Adrenal gland (tissue), 12 donors: ENCODE measurements around the gene SLC6A1. TPM values are rescaled to one million over a fixed set of nuclear protein-coding genes. Genes with fewer than 3 reads are reported as not detected.

ENCODE experiments used
- DNase-seq, 7 donors: peaks; one replicate each; pipeline ENCODE4 v3.0.0-alpha.2; 2019 to 2020
- H3K27ac ChIP-seq, 5 donors: fragments of 200-600 bp; sonication (generic) in 4 of 5; 1 replicate in 3 of 5; 2 replicates in 2 of 5; pipeline versions ENCODE4 v1.5.1 to v1.8.0; 2016 to 2020; ENCODE audit warnings: mild to moderate bottlenecking in 1 of 5
- H3K27me3 ChIP-seq: fragments of 200-600 bp; 2 replicates; pipeline ENCODE4 v1.8.0; 2021
- H3K36me3 ChIP-seq, 2 donors: fragments of 200-600 bp; replicated peaks in 1 of 2; 1 replicate in 1 of 2; 2 replicates in 1 of 2; pipeline versions ENCODE4 v1.5.1 to v1.8.0; 2018 to 2022
- H3K4me1 ChIP-seq, 2 donors: fragments of 200-600 bp; replicated peaks in 1 of 2; 1 replicate in 1 of 2; 2 replicates in 1 of 2; pipeline versions ENCODE4 v1.5.1 to v1.8.0; 2018 to 2021
- H3K4me3 ChIP-seq, 4 donors: fragments of 200-600 bp; sonication (generic) in 3 of 4; one replicate each; pipeline ENCODE4 v1.5.1; 2016 to 2018
- H3K9me3 ChIP-seq, 3 donors: fragments of 200-600 bp; sonication (generic) in 1 of 3; replicated peaks in 1 of 3; 1 replicate in 2 of 3; 2 replicates in 1 of 3; pipeline versions ENCODE4 v1.5.1 to v1.8.0; 2016 to 2021
- CTCF ChIP-seq, 6 experiments: fragments of 450-650 bp in 4 of 6; fragments of 200-600 bp in 2 of 6; sonication (generic) in 1 of 6; IDR thresholded peaks; 1 replicate in 5 of 6; 2 replicates in 1 of 6; pipeline versions ENCODE4 v1.5.1 to v1.8.0; 2016 to 2021; ENCODE audit warnings: antibody characterized with exemption in 6 of 6, mild to moderate bottlenecking in 2 of 6, moderate library complexity in 1 of 6
- POLR2A ChIP-seq, 2 donors: fragments of 450-650 bp; IDR thresholded peaks; one replicate each; pipeline ENCODE4 v1.6.1; 2017; ENCODE audit warnings: antibody characterized with exemption in 2 of 2, mild to moderate bottlenecking in 2 of 2, moderate library complexity in 1 of 2
- WGBS, 4 donors: extraction: QIAGEN DNeasy Blood & Tissue Kit in 2 of 4; methylation state at CpG; one replicate each; pipeline versions ENCODE4 v1.1.5 to v1.1.7; 2013 to 2017; 5-methylcytosine and 5-hydroxymethylcytosine counted together
- intact Hi-C, 2 donors: fragments of 100-400 bp; cut with DNase I; formaldehyde crosslinking; loops; one replicate each; pipeline versions ENCODE4 v1.14.1 to v1.15.0; 2022 to 2023
- polyA plus RNA-seq, 3 donors: library from polyadenylated mRNA; stranded (reverse); fragments of 200-250 nt in 2 of 3; fragments of 350-450 nt in 1 of 3; fragmentation: Illumina TruSeq in 1 of 3; extraction: RNeasy Lipid Tissue Mini Kit (QIAGEN cat#74804) in 1 of 3; gene quantifications; one replicate each; pipeline ENCODE4 v1.2.3, GENCODE V29; 2013 to 2014
- total RNA-seq, 9 donors: library from RNA; depleted of rRNA in 4 of 9; stranded (reverse); fragments of >200 nt in 4 of 9; fragments of 120-200 nt in 1 of 9; fragmentation: NEBNext Ultra II Directional in 1 of 9; extraction: Animal tissue kit (Norgen Biotek cat#: 25700) in 1 of 9; gene quantifications; one replicate each; pipeline versions ENCODE4 v1.1.0 to v1.2.4, GENCODE V29; 2013 to 2023
- donor health status: healthy with polysubstance abuse.
- donor health status: Bipolar disorder and iron deficiency.
- donor health status: DM: yes; HTN: yes; CAD: no.
- donor health status: DM: no; HTN: no; CAD: no.
- donor health status: DM: no; HTN: no; CAD: no.
- donor health status: DM: yes; HTN: yes; CAD: no.

Gene SLC6A1
- total and polyA plus RNA-seq, 12 donors, result 0.06 to 1.8 (median 0.47) TPM

- 93 to 98% (median 96%) methylated on average over 7 of the region's 7 CpGs for WGBS, 4 donors
- no peak for DNase-seq
- Histone ChIP-seq H3K27me3 (no peaks in the 10 kb centered on the region), H3K9me3 (no peaks in the 10 kb centered on the region), H3K27ac (no peak overlapping the region), H3K36me3 (no peaks in the 10 kb centered on the region), H3K4me3 (no peak overlapping the region), H3K4me1 (peaks cover 0 to 5% of the 10 kb centered on the region in 2 donors)
- TF ChIP-seq CTCF (IDR thresholded peaks at IDR 0.05), result no peak
- intact Hi-C loops, result no loop called here
Observed at GRCh38 chr3:10978956-10979355, 13.6 kb upstream of the SLC6A1 start.

GRCh38 chr3:10980312-10980711, 12.2 kb upstream of the SLC6A1 start:
- TF ChIP-seq POLR2A (IDR thresholded peaks at IDR 0.05) (no peak), CTCF (IDR thresholded peaks at IDR 0.05) (no peak)
- H3K4me3 ChIP-seq, result no peak overlapping the region
- DNase-seq, result no peak
- 81 to 87% (median 86%) methylated on average over 7 of the region's 7 CpGs for WGBS, 4 donors
- no peaks in the 10 kb centered on the region for H3K36me3 ChIP-seq
- H3K9me3 ChIP-seq, result no peaks in the 10 kb centered on the region
- peaks cover 0 to 5% of the 10 kb centered on the region in 2 donors for H3K4me1 ChIP-seq
- intact Hi-C loops, result no loop called here
- H3K27me3 ChIP-seq, result no peaks in the 10 kb centered on the region
- no peak overlapping the region for H3K27ac ChIP-seq

- no peaks in the 10 kb centered on the region for H3K27me3 ChIP-seq
- TF ChIP-seq CTCF (IDR thresholded peaks at IDR 0.05), result no peak
- TF ChIP-seq POLR2A (IDR thresholded peaks at IDR 0.05), result no peak
- H3K4me1 ChIP-seq, result peaks cover 0 to 5% of the 10 kb centered on the region in 2 donors
- H3K4me3 ChIP-seq, result no peak overlapping the region
- no peak overlapping the region for H3K27ac ChIP-seq
- H3K36me3 ChIP-seq, result no peaks in the 10 kb centered on the region
- intact Hi-C loops, result no loop called here
- H3K9me3 ChIP-seq, result no peaks in the 10 kb centered on the region
- DNase-seq, result no peak
- WGBS, 4 donors, result 76 to 89% (median 78%) methylated on average over 3 of the region's 3 CpGs
Observed at GRCh38 chr3:10981031-10981430, 11.5 kb upstream of the SLC6A1 start.

- Histone ChIP-seq H3K9me3 (no peaks in the 10 kb centered on the region), H3K36me3 (no peaks in the 10 kb centered on the region), H3K27me3 (no peaks in the 10 kb centered on the region), H3K4me1 (peaks cover 0 to 5% of the 10 kb centered on the region in 2 donors), H3K27ac (no peak overlapping the region), H3K4me3 (no peak overlapping the region)
- no peak for TF ChIP-seq POLR2A (IDR thresholded peaks at IDR 0.05)
- no peak for TF ChIP-seq CTCF (IDR thresholded peaks at IDR 0.05)
- no peak for DNase-seq
- 40 to 51% (median 47%) methylated on average over 5 of the region's 5 CpGs for WGBS, 4 donors
- intact Hi-C loops, result no loop called here
Observed at GRCh38 chr3:10981961-10982360, 10.6 kb upstream of the SLC6A1 start.
